ENCODE results near the gene RAB40B.

The RAB40B gene

DNA sequence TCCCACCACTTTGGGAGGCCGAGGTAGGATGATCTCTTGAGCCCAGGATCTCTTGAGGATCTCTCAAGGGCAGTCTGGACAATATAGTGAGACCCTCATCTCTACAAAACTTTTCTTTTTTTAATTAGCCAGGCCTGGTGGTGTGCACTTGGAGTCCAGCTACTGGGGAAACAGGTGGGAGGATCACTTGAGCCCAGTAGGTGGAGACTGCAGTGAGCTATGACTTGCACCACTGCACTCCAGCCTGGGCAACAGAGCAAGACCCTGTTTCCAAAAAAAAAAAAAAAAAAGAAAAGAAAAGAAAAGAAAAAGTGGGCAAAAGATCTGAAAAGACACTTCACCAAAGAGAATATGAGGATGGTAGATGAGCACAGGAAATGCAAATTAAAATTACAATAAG, 15.0 kb downstream of the RAB40B start:
- DNase-seq (ENCODE audit: low spot score), result no peak
- H3K9me3 ChIP-seq (ENCODE audit: severe bottlenecking), result peaks cover 12% of the 10 kb centered on the region
- ATAC-seq (ENCODE audit: low read depth), result no peak
- no peaks in the 10 kb centered on the region for H3K4me1 ChIP-seq (ENCODE audit: insufficient read depth, poor library complexity, severe bottlenecking)
- H3K27ac ChIP-seq (ENCODE audit: poor library complexity, severe bottlenecking), result no peak overlapping the region
- no peaks in the 10 kb centered on the region for H3K27me3 ChIP-seq (ENCODE audit: insufficient read depth, poor library complexity, severe bottlenecking)
- no peaks in the 10 kb centered on the region for H3K36me3 ChIP-seq (ENCODE audit: low read depth)
- TF ChIP-seq, protein P1, sequence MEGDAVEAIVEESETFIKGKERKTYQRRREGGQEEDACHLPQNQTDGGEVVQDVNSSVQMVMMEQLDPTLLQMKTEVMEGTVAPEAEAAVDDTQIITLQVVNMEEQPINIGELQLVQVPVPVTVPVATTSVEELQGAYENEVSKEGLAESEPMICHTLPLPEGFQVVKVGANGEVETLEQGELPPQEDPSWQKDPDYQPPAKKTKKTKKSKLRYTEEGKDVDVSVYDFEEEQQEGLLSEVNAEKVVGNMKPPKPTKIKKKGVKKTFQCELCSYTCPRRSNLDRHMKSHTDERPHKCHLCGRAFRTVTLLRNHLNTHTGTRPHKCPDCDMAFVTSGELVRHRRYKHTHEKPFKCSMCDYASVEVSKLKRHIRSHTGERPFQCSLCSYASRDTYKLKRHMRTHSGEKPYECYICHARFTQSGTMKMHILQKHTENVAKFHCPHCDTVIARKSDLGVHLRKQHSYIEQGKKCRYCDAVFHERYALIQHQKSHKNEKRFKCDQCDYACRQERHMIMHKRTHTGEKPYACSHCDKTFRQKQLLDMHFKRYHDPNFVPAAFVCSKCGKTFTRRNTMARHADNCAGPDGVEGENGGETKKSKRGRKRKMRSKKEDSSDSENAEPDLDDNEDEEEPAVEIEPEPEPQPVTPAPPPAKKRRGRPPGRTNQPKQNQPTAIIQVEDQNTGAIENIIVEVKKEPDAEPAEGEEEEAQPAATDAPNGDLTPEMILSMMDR (IDR thresholded peaks at IDR 0.05; ENCODE audit: poor library complexity, severe bottlenecking), result no peak
- no peak overlapping the region for H3K4me3 ChIP-seq (ENCODE audit: severe bottlenecking)

DNA sequence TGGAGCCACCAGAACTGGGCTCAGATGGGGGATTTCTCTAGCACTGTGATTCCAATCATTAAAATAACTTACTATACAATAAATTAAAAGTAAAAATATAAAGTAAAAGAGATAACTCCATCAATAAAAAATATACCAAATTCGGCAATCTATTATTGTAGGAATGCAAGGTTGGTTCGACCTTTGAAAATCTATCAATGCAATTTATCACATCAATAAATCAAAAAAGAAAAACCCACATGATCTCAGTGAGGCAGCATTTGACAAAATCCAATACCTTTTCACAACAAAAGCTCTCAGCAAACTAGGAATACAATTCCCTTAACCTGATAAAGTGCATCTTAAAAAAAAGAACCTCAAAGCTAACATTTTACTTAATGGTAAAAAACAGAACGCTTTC, 17.0 kb downstream of the RAB40B start:
- TF ChIP-seq, protein P1 (IDR thresholded peaks at IDR 0.05; ENCODE audit: poor library complexity, severe bottlenecking), result no peak
- ATAC-seq (ENCODE audit: low read depth) (no peak), DNase-seq (ENCODE audit: low spot score) (no peak)
- Histone ChIP-seq H3K9me3 (ENCODE audit: severe bottlenecking) (peaks cover 12% of the 10 kb centered on the region), H3K27me3 (ENCODE audit: insufficient read depth, poor library complexity, severe bottlenecking) (no peaks in the 10 kb centered on the region), H3K36me3 (ENCODE audit: low read depth) (no peaks in the 10 kb centered on the region), H3K4me1 (ENCODE audit: insufficient read depth, poor library complexity, severe bottlenecking) (no peaks in the 10 kb centered on the region), H3K4me3 (ENCODE audit: severe bottlenecking) (no peak overlapping the region), H3K27ac (ENCODE audit: poor library complexity, severe bottlenecking) (no peak overlapping the region)

DNA sequence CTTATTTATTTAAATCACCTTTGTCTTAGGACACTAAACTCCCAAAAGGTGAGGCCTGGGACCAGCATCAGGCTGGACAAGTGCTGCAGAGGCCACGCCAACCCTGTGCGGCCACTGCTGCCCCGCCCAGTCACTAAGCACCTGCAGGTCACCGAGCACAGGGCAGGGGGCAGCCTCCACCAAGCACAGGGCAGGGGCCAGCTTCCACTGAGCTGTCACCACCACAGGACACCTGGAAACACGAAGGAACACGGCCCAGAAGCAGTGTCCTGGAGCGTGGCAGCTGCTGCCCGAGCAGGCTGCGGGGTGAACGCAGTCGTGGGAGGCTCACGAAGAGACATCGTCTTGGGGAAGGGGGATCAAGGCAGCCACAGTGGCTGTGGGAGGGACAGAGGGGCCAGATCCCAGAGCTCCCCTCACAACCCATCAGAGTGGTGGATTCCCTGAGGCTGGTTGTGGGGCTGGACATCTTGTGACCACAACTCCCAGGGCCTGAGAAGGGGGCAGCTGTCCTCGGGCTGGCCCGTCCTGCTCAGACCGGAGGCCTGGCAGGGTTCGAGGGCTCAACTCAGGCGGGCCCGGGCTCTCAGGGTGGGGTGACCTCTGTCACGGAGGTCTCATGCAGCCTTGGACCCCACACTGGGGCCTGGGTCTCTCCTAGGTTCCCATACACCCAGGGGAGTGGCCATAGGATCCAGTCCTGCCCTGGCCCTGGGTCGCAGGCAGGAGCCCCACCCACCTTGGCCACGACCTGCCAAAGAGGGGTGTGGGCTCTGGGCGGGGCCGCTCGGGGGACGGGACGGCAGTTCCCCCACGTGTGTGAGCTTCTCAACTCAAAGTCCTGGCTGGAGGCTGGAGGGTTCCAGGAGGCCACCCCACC, 18.7 kb downstream of the RAB40B start:
- DNase-seq (ENCODE audit: low spot score), result no peak
- H3K36me3 ChIP-seq (ENCODE audit: low read depth), result no peaks in the 10 kb centered on the region
- no peaks in the 10 kb centered on the region for H3K27me3 ChIP-seq (ENCODE audit: insufficient read depth, poor library complexity, severe bottlenecking)
- H3K4me1 ChIP-seq (ENCODE audit: insufficient read depth, poor library complexity, severe bottlenecking), result no peaks in the 10 kb centered on the region
- H3K9me3 ChIP-seq (ENCODE audit: severe bottlenecking), result peaks cover 12% of the 10 kb centered on the region
- no peak overlapping the region for H3K4me3 ChIP-seq (ENCODE audit: severe bottlenecking)
- ATAC-seq (ENCODE audit: low read depth), result no peak
- no peak overlapping the region for H3K27ac ChIP-seq (ENCODE audit: poor library complexity, severe bottlenecking)
- TF ChIP-seq, protein P1 (IDR thresholded peaks at IDR 0.05; ENCODE audit: poor library complexity, severe bottlenecking), result no peak

GRCh38 chr17:82678265-82678891, 20.1 kb downstream of the RAB40B start:
- H3K36me3 ChIP-seq (ENCODE audit: low read depth), result no peaks in the 10 kb centered on the region
- TF ChIP-seq, protein P1 (IDR thresholded peaks at IDR 0.05; ENCODE audit: poor library complexity, severe bottlenecking), result no peak
- peaks cover 12% of the 10 kb centered on the region for H3K9me3 ChIP-seq (ENCODE audit: severe bottlenecking)
- H3K4me3 ChIP-seq (ENCODE audit: severe bottlenecking), result no peak overlapping the region
- H3K27ac ChIP-seq (ENCODE audit: poor library complexity, severe bottlenecking), result no peak overlapping the region
- DNase-seq (ENCODE audit: low spot score), result no peak
- H3K4me1 ChIP-seq (ENCODE audit: insufficient read depth, poor library complexity, severe bottlenecking), result no peaks in the 10 kb centered on the region
- ATAC-seq (ENCODE audit: low read depth), result no peak
- no peaks in the 10 kb centered on the region for H3K27me3 ChIP-seq (ENCODE audit: insufficient read depth, poor library complexity, severe bottlenecking)

Measured in RWPE2 (cell line).